Astrocyte (in vitro differentiated cells and primary cell): ENCODE results near the gene DAB2. TPM values are rescaled to one million over a fixed set of nuclear protein-coding genes. Genes with fewer than 3 reads are reported as not detected.

Experiments
- DNase-seq: peaks from one replicate; pipeline ENCODE4 v3.0.0-alpha.2; 2010; ENCODE audit warnings: low read depth
- FAIRE-seq: peaks from 2 replicates; lab custom pipeline; 2011; peaks lifted over from hg19 to GRCh38; lab: Jason Lieb, UNC
- H2AFZ ChIP-seq: 2 replicates; pipeline ENCODE4 v1.6.0; 2012; ENCODE audit warnings: low read depth, low read length, inconsistent platforms
- H3K27ac ChIP-seq: 2 replicates; pipeline ENCODE4 v1.5.1; 2011; ENCODE audit warnings: low read depth, low read length, inconsistent platforms
- H3K27me3 ChIP-seq: 2 replicates; pipeline ENCODE4 v1.6.0; 2011; ENCODE audit warnings: low read length, inconsistent platforms; ENCODE audit not compliant: insufficient read depth
- H3K36me3 ChIP-seq: 2 replicates; pipeline ENCODE4 v1.5.1; 2011; ENCODE audit warnings: low read length, inconsistent platforms; ENCODE audit not compliant: insufficient read depth
- H3K4me1 ChIP-seq: 2 replicates; pipeline ENCODE4 v1.5.1; 2011; ENCODE audit warnings: low read length, inconsistent platforms; ENCODE audit not compliant: insufficient read depth
- H3K4me2 ChIP-seq: 2 replicates; pipeline ENCODE4 v1.6.0; 2012; ENCODE audit warnings: low read length, inconsistent platforms
- H3K4me3 ChIP-seq: 2 replicates; pipeline ENCODE4 v1.5.1; 2011; ENCODE audit warnings: low read depth, mild to moderate bottlenecking, low read length, inconsistent platforms; ENCODE audit not compliant: insufficient read depth
- H3K79me2 ChIP-seq: 2 replicates; pipeline ENCODE4 v1.6.0; 2012; ENCODE audit warnings: mild to moderate bottlenecking, low read length, inconsistent platforms; ENCODE audit not compliant: insufficient read depth
- H3K9ac ChIP-seq: 2 replicates; pipeline ENCODE4 v1.6.0; 2012; ENCODE audit warnings: mild to moderate bottlenecking, low read length, inconsistent platforms
- H3K9me3 ChIP-seq: 2 replicates; pipeline ENCODE4 v1.5.1; 2012; ENCODE audit warnings: low read depth, mild to moderate bottlenecking, low read length, inconsistent platforms; ENCODE audit not compliant: insufficient read depth
- H4K20me1 ChIP-seq: 2 replicates; pipeline ENCODE4 v1.6.0; 2012; ENCODE audit warnings: low read length, inconsistent platforms; ENCODE audit not compliant: insufficient read depth
- H3K27ac Mint-ChIP-seq: one replicate; pipeline ENCODE4 v1.8.0; 2021; ENCODE audit warnings: mild to moderate bottlenecking, mixed read lengths; ENCODE audit not compliant: unreplicated experiment
- H3K27me3 Mint-ChIP-seq: one replicate; pipeline ENCODE4 v1.8.0; 2021; ENCODE audit warnings: low read depth, mixed read lengths; ENCODE audit not compliant: unreplicated experiment
- H3K36me3 Mint-ChIP-seq: one replicate; pipeline ENCODE4 v1.8.0; 2021; ENCODE audit warnings: low read depth, mixed read lengths; ENCODE audit not compliant: unreplicated experiment
- H3K4me1 Mint-ChIP-seq: one replicate; pipeline ENCODE4 v1.8.0; 2021; ENCODE audit warnings: low read depth, mixed read lengths; ENCODE audit not compliant: unreplicated experiment
- H3K4me3 Mint-ChIP-seq: one replicate; pipeline ENCODE4 v1.8.0; 2021; ENCODE audit warnings: mild to moderate bottlenecking, moderate library complexity, mixed read lengths; ENCODE audit not compliant: unreplicated experiment
- H3K9me3 Mint-ChIP-seq: one replicate; pipeline ENCODE4 v1.8.0; 2021; ENCODE audit warnings: mild to moderate bottlenecking, mixed read lengths; ENCODE audit not compliant: unreplicated experiment
- CTCF ChIP-seq: IDR thresholded peaks from 2 replicates; pipeline ENCODE4 v1.5.1; 2011; ENCODE audit warnings: low read depth, mild to moderate bottlenecking, inconsistent platforms, low read length, moderate library complexity; ENCODE audit not compliant: insufficient read depth
- EZH2 ChIP-seq: IDR thresholded peaks from 2 replicates; pipeline ENCODE4 v1.6.1; 2012; ENCODE audit warnings: mild to moderate bottlenecking, low read length, inconsistent platforms; ENCODE audit not compliant: insufficient read depth
- total RNA-seq: library from RNA; stranded (reverse); gene quantifications from 2 replicates; pipeline ENCODE4 v1.2.1, GENCODE V29; 2021

Gene DAB2
- total RNA-seq, 1 donor from 2014 or later, result 84.5 TPM

- no peak overlapping the region for H3K4me2 ChIP-seq
- no peaks in the 10 kb centered on the region for H3K27me3 Mint-ChIP-seq
- no peaks in the 10 kb centered on the region for H3K36me3 ChIP-seq
- no peaks in the 10 kb centered on the region for H3K4me1 ChIP-seq
- no peaks in the 10 kb centered on the region for H3K79me2 ChIP-seq
- no peak overlapping the region for H2AFZ ChIP-seq
- FAIRE-seq (no peak), DNase-seq (no peak)
- H3K9ac ChIP-seq, result no peak overlapping the region
- H4K20me1 ChIP-seq, result no peaks in the 10 kb centered on the region
- no peak overlapping the region for H3K27ac Mint-ChIP-seq
- no peaks in the 10 kb centered on the region for H3K9me3 Mint-ChIP-seq
- peaks cover 11% of the 10 kb centered on the region for H3K4me1 Mint-ChIP-seq
- no peak for TF ChIP-seq CTCF
- no peak for TF ChIP-seq EZH2
- H3K4me3 Mint-ChIP-seq, result no peak overlapping the region
- H3K9me3 ChIP-seq, result no peaks in the 10 kb centered on the region
- no peak overlapping the region for H3K4me3 ChIP-seq
- no peaks in the 10 kb centered on the region for H3K27me3 ChIP-seq
- no peak overlapping the region for H3K27ac ChIP-seq
- no peaks in the 10 kb centered on the region for H3K36me3 Mint-ChIP-seq
Measured at GRCh38 chr5:39439582-39440162, 14.9 kb upstream of the DAB2 start.

GRCh38 chr5:39437467-39437866 lies 12.7 kb upstream of the DAB2 start:
- Histone ChIP-seq H4K20me1 (no peaks in the 10 kb centered on the region), H3K27ac (no peak overlapping the region), H3K9me3 (no peaks in the 10 kb centered on the region), H2AFZ (no peak overlapping the region), H3K4me3 (no peak overlapping the region), H3K79me2 (no peaks in the 10 kb centered on the region), H3K36me3 (no peaks in the 10 kb centered on the region), H3K27me3 (no peaks in the 10 kb centered on the region), H3K4me2 (no peak overlapping the region), H3K4me1 (no peaks in the 10 kb centered on the region), H3K9ac (no peak overlapping the region)
- peaks cover 11% of the 10 kb centered on the region for H3K4me1 Mint-ChIP-seq
- no peaks in the 10 kb centered on the region for H3K36me3 Mint-ChIP-seq
- peak overlapping the region; percentile 16 for H3K27ac Mint-ChIP-seq
- FAIRE-seq (peak; percentile 45), DNase-seq (no peak)
- TF ChIP-seq CTCF, result no peak
- TF ChIP-seq EZH2, result no peak
- no peaks in the 10 kb centered on the region for H3K27me3 Mint-ChIP-seq
- H3K9me3 Mint-ChIP-seq, result no peaks in the 10 kb centered on the region
- no peak overlapping the region for H3K4me3 Mint-ChIP-seq

- Mint-ChIP-seq H3K9me3 (no peaks in the 10 kb centered on the region), H3K4me1 (peaks cover 6% of the 10 kb centered on the region), H3K27me3 (no peaks in the 10 kb centered on the region), H3K27ac (no peak overlapping the region), H3K36me3 (no peaks in the 10 kb centered on the region), H3K4me3 (no peak overlapping the region)
- TF ChIP-seq CTCF, result no peak
- H3K4me3 ChIP-seq, result no peak overlapping the region
- H3K4me1 ChIP-seq, result no peaks in the 10 kb centered on the region
- H3K27me3 ChIP-seq, result no peaks in the 10 kb centered on the region
- H3K9ac ChIP-seq, result no peak overlapping the region
- no peak for DNase-seq
- H3K4me2 ChIP-seq, result no peak overlapping the region
- no peak for FAIRE-seq
- no peaks in the 10 kb centered on the region for H4K20me1 ChIP-seq
- no peaks in the 10 kb centered on the region for H3K36me3 ChIP-seq
- no peak overlapping the region for H2AFZ ChIP-seq
- no peaks in the 10 kb centered on the region for H3K9me3 ChIP-seq
- no peak overlapping the region for H3K27ac ChIP-seq
- H3K79me2 ChIP-seq, result no peaks in the 10 kb centered on the region
Measured at GRCh38 chr5:39433848-39434247, 9.1 kb upstream of the DAB2 start.
